NOMO-1 treated with dmso at 0.1 percent for 144 hours (cell line): ENCODE results near the gene CSNK1G3.
A peak's percentile ranks its signal among the peaks of the same experiment; 100 is the strongest.

Experiments
- DNase-seq: peaks from one replicate; lab custom pipeline; 2025; ENCODE audit not compliant: unreplicated experiment; lab: John Stamatoyannopoulos, UW

The CSNK1G3 gene

DNA sequence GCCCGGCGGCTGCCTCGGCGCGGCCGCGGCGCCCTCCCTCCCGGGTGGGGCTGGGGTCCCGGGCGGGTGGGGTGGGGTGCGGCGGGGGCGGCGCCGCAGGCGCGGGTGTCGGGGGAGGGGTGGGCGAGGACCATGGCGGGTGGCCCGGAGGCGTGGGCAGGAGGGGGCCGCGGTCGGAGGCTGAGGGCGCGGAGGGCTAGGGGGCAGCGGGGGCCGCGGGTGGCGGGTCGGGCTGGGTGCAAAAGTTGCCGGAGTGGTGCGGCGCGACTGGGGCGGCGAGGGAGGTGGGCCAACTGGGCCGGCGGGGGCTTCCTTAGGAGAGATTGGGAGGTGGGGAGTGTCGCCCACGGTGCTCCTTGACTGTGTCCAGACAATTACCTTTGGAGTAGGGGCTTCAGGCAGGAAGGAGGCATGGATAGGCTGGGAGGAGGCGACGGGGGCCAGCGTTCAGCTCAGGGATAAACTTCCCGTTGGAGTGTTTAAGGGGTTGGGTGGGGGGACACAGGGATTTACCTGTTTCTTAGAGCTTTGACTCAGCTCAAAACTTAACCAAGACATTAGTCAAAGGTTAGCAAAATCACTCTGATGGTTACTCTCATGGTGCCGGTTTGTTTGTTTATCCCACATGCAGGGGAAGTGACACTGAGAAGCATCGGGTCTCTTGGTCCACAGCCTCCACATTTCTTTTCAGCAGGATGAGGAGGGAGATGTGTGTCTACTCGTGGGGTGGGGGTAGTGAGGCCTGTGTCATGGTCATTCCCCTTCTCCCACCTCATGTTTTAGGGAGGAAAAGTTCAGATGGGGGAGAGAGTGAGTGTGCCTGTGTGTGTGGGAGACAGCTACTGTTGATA, 859 bp downstream of the CSNK1G3 start:
- DNase-seq = peak; percentile 12

DNA sequence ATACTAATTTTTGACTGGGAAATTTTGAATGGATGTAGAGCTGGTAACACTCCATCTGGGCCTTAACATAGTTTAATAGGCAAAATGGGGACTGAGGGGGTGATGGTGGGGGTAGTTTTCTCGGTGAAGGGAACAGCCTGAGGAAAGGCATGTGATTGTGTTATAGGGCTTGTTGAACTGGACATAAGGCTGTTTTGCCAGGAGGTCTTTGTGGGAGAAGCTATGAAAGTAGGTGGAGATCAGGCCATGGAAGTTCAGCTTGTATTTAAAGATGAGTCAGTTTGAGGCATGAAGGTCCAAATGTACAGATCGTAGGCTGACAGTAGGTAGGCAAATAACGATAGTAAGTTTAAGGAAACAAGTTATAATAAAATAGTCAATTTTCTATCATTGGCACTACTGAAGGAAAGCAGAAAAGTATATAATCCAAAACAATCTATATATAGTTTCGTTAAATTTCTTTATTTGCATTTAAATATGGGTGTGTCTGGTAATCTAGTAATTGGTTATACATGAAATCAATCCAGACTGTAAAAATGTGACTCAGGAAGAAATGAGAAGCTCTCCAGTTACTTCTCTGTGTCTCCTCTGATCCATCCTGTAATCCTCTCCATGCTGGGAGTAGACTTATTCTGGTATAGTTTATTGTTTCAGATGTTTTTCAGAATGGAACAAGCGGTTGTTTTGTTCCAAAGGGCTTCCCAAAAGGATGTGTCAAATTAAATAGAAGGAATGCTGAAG, 2.8 kb downstream of the CSNK1G3 start:
- no peak for DNase-seq

DNA sequence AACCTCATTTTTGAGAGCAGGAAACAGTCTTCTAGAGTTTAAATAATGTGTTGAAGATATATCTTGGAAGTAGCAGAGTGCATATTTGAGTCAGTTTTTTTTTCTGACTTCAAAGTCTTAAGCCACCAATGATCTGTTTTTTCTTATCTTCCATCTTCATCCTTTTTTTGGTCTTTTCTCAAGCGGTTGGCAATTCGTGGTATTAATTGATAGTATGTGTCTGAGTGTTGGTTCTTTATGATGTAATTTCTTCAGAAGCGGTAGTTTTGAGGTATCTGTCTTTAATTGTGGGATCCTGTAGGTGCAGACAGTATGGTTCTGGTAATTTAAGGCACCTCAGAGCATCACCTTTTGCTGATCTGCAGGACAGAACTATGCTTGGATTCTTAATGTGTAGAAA, 3.9 kb downstream of the CSNK1G3 start:
- no peak for DNase-seq

GRCh38 chr5:123517476-123517875, 5.5 kb downstream of the CSNK1G3 start:
- DNase-seq = no peak

GRCh38 chr5:123518111-123518510, 6.1 kb downstream of the CSNK1G3 start:
- DNase-seq = no peak

GRCh38 chr5:123520677-123521247, 8.8 kb downstream of the CSNK1G3 start:
- no peak for DNase-seq

GRCh38 chr5:123524146-123524545, 12.2 kb downstream of the CSNK1G3 start:
- DNase-seq = no peak

GRCh38 chr5:123527190-123527589, 15.2 kb downstream of the CSNK1G3 start:
- no peak for DNase-seq

DNA sequence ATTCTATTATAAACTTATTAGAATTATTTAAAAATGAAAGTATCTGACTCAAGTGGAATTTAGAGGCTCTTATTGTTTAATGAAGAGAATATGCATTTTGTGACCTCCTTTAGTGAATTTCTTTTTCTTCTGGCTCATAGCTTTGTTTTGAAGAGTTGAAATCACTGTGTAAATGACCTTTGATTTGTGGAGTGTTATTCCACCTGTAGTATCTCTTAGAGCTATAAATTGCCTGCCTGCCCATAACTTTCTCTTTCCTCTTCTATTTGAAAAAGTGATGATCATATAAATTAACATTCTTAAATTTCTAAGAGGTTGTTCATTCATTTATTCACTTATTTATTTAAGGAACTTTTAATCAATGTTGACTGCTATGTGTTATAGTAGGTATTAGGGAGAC, 16.1 kb downstream of the CSNK1G3 start:
- DNase-seq = no peak

GRCh38 chr5:123528878-123529277, 16.9 kb downstream of the CSNK1G3 start:
- DNase-seq = no peak

DNA sequence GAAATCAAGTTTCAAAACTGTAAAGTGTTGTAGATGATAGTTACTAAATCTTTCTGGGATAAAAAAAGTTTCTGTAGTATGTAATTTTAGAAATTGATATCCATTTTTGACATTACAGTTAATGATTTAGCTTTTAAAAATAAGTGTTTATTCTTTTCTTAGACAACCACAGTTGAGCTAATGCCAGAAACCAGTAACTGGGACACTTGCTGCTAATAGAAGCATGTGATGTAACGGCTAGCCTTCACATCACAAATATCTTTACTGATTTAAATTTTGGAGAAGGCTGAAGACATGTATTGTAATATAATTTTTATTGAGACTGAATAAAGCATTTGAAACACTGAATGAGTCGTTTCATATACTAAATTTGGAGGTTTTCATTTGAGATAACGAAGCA, 18.8 kb downstream of the CSNK1G3 start:
- DNase-seq = no peak

DNA sequence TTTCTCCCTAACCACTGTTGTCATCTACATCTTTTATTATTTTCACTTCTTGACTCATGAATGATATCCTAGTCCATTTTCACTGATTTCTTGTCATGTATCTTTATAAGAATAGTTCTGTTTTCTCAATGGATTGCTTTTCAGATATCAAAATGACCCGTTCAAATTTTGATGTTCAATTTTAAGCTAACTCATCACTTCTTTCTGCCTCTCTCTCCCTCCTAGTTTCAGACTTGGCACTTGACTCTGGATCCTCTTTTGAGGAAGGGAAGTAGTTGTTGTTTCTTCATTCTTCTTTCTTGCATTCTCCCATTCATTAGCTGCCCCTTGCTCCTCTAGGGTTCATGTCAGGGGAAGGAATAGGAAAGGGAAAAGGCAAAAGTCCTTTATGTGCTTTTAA, 23.7 kb downstream of the CSNK1G3 start:
- DNase-seq = no peak

DNA sequence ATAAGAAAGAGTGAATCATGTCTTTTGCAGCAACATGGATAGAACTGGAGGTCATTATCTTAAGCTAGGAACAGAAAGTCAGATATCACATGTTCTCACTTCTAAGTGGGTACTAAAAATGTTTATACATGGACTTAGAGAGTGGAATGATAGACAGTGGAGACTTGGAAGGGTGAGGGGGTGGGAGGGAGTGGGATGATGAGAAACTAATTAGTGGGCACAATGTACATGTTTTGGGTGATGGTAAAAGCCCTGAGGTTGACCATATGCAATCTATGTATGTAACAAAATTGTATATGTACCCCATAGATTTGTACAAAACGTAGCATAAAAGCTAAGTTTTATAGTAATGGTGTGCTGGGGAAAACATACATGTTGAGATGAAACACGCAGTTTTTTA, 25.3 kb downstream of the CSNK1G3 start:
- no peak for DNase-seq

DNA sequence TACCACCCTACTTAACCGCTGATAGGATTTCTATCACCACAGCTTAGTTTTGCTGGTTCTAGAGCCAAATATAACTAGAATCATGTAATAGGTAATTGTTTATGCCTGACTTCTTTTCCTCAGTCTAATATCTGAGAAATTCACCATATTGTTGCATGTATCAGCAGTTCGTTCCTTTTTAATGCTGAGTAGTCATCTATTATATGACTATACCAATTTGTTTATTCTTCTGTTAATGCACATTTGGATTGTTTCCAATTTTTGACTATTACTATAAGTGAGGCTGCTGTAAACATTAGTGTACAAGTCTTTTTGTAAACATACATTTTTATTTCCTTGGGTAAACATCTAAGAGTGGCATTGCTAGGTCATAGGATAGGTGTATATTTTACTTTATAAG, 25.9 kb downstream of the CSNK1G3 start:
- no peak for DNase-seq

GRCh38 chr5:123538670-123539459, 26.9 kb downstream of the CSNK1G3 start:
- DNase-seq = no peak

GRCh38 chr5:123540534-123540933, 28.6 kb downstream of the CSNK1G3 start:
- DNase-seq = no peak

DNA sequence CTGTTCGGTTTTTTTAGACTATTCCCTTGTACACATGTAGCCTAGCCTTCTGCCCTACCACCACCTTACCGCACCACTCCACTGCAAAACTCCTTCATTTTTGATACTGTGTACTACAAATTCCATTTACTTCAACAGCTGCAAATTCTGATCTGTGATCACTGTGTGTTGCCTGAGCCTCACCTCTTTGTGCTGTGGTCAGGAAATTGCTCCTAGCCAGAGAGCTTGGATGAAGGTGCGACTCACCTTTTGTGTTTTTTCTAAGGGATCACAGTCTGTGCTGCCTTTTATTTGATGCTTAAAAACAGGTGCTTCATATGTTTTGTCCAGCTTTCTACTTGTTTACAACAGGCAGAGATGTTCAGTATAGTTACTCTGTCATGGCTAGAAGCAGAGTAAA, 31.5 kb downstream of the CSNK1G3 start:
- DNase-seq = no peak

GRCh38 chr5:123545506-123545905, 33.5 kb downstream of the CSNK1G3 start:
- DNase-seq = peak; percentile 6

DNA sequence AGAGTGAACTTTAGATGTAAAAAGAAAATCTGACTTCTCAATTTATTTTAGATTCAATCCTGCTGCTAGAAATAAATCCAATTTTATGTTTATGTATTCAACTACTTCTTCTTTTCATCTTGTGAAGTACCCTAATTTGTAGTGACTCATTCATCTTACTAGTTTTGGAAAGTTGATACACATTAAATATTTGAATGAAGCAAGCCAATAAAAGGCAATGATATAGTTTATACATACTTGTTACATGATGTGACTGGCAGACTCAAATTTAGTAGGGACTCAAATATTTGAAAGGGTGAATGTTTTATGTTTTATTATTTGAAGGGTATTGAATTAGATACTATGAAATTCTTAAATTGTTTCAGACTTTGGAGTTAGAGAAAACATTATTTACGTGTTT, 34.7 kb downstream of the CSNK1G3 start:
- DNase-seq = no peak

GRCh38 chr5:123549256-123549904, 37.4 kb downstream of the CSNK1G3 start:
- DNase-seq = no peak

- DNase-seq = no peak
Measured at GRCh38 chr5:123554601-123555000, 42.6 kb downstream of the CSNK1G3 start.
